A673 (cell line): ENCODE data around the gene FKBP2. TPM values are rescaled to one million over a fixed set of nuclear protein-coding genes. Genes with fewer than 3 reads are reported as not detected.

Experiments
- BruUV-seq: library from RNA; stranded (reverse); fragments of 400-500 nt; replicated peaks from 2 replicates; lab custom pipeline; 2021; lab: Mats Ljungman, UMichigan
- CTCF ChIA-PET: fragments of 300-600 bp; sonication (Branson Sonifier 250); formaldehyde crosslinking; loops from one replicate; lab custom pipeline; 2022; ENCODE audit warnings: antibody characterized with exemption; lab: Charles Lee
- POLR2A ChIA-PET: fragments of 300-600 bp; sonication (Branson Sonifier 250); formaldehyde crosslinking; loops from one replicate; lab custom pipeline; 2022; ENCODE audit warnings: antibody characterized with exemption; ENCODE audit not compliant: low non-redundant PET; lab: Charles Lee
- DNase-seq: peaks from one replicate; pipeline ENCODE4 v3.0.0-alpha.2; 2015; ENCODE audit warnings: low spot score
- H3K27ac ChIP-seq: fragments of 200-600 bp; sonication (generic); 2 replicates; pipeline ENCODE4 v1.5.1; 2016; ENCODE audit warnings: mixed run types, low read depth, mild to moderate bottlenecking, mixed read lengths, antibody characterized with exemption, low read length; ENCODE audit not compliant: poor library complexity, severe bottlenecking
- H3K27me3 ChIP-seq: fragments of 200-600 bp; sonication (generic); replicated peaks from 2 replicates; pipeline ENCODE4 v1.6.1; 2017; ENCODE audit warnings: mixed run types, low read depth, mild to moderate bottlenecking, mixed read lengths, antibody characterized with exemption, low read length; ENCODE audit not compliant: insufficient read depth, poor library complexity
- H3K36me3 ChIP-seq: fragments of 200-600 bp; sonication (generic); 2 replicates; pipeline ENCODE4 v1.6.1; 2016; ENCODE audit warnings: mixed run types, mild to moderate bottlenecking, mixed read lengths, antibody characterized with exemption, low read length; ENCODE audit not compliant: insufficient read depth, poor library complexity, severe bottlenecking
- H3K4me1 ChIP-seq: fragments of 200-600 bp; sonication (generic); 2 replicates; pipeline ENCODE4 v1.6.1; 2017; ENCODE audit warnings: mixed run types, mild to moderate bottlenecking, mixed read lengths, antibody characterized with exemption, low read length; ENCODE audit not compliant: insufficient read depth, poor library complexity, severe bottlenecking
- H3K4me3 ChIP-seq: fragments of 200-600 bp; sonication (generic); 2 replicates; pipeline ENCODE4 v1.5.1; 2016; ENCODE audit warnings: low read depth, mixed run types, mild to moderate bottlenecking, mixed read lengths, low read length; ENCODE audit not compliant: poor library complexity, severe bottlenecking
- H3K9me3 ChIP-seq: fragments of 200-600 bp; sonication (generic); 2 replicates; pipeline ENCODE4 v1.6.1; 2016; ENCODE audit warnings: mixed run types, low read depth, mild to moderate bottlenecking, mixed read lengths, antibody characterized with exemption, low read length; ENCODE audit not compliant: poor library complexity, severe bottlenecking
- EZH2 ChIP-seq: fragments of 200-600 bp; sonication (generic); IDR thresholded peaks from 2 replicates; pipeline ENCODE4 v1.6.1; 2017; ENCODE audit warnings: borderline replicate concordance, low read depth, mild to moderate bottlenecking, mixed read lengths, antibody characterized with exemption, low read length; ENCODE audit not compliant: poor library complexity, severe bottlenecking
- intact Hi-C: fragments of 100-400 bp; cut with micrococcal nuclease; formaldehyde crosslinking; loops from one replicate; pipeline ENCODE4 v1.10.0; 2022; ENCODE audit not compliant: unreplicated experiment
- total RNA-seq: library from RNA; stranded (reverse); gene quantifications from 2 replicates; pipeline ENCODE4 v1.2.3, GENCODE V29; 2021
- TF ChIP-seq, protein P1 (sequence below): fragments of 300-800, 200-600 bp; sonication (generic); conservative IDR thresholded peaks from 2 replicates; pipeline ENCODE4 v1.5.1; 2017; ENCODE audit warnings: low read depth, mild to moderate bottlenecking, antibody characterized with exemption, low read length, moderate library complexity, mixed read lengths

FKBP2 gene
- total RNA-seq, 1 experiment from 2014 or later = 57.5 TPM

DNA sequence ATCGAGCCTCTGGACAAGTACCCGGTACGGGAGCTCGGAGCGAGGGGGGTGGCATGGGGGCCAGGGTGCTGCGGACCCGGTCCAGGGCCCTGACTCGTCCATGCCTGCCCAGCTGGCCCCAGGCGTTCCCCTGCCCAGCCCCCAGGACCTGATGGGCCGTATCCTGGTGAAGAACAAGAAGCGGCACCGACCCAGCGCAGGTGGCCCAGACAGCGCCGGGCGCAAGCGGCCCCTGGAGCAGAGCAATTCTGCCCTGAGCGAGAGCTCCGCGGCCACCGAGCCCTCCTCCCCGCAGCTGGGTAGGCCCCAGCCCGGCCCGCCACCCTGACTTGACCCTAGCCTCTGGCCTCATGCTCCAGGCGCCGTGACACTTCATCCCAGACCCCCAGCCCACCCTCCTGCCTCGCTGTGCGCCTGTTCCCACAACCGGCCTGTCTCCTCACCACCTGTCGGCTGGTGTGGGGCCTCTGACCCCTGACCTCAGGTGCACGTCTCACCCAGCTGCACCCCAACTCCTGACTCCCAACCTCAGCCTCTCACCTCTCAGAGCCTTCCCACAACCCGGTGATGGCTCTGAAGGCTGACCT lies 18.1 kb downstream of the FKBP2 start:
- Histone ChIP-seq H3K4me1 (no peaks in the 10 kb centered on the region), H3K4me3 (no peak overlapping the region), H3K9me3 (no peaks in the 10 kb centered on the region), H3K27me3 (no peaks in the 10 kb centered on the region), H3K27ac (no peak overlapping the region), H3K36me3 (peaks cover 79% of the 10 kb centered on the region)
- ChIA-PET POLR2A (no interaction called here), CTCF (no interaction called here)
- TF ChIP-seq EZH2 = no peak
- TF ChIP-seq, protein P1, sequence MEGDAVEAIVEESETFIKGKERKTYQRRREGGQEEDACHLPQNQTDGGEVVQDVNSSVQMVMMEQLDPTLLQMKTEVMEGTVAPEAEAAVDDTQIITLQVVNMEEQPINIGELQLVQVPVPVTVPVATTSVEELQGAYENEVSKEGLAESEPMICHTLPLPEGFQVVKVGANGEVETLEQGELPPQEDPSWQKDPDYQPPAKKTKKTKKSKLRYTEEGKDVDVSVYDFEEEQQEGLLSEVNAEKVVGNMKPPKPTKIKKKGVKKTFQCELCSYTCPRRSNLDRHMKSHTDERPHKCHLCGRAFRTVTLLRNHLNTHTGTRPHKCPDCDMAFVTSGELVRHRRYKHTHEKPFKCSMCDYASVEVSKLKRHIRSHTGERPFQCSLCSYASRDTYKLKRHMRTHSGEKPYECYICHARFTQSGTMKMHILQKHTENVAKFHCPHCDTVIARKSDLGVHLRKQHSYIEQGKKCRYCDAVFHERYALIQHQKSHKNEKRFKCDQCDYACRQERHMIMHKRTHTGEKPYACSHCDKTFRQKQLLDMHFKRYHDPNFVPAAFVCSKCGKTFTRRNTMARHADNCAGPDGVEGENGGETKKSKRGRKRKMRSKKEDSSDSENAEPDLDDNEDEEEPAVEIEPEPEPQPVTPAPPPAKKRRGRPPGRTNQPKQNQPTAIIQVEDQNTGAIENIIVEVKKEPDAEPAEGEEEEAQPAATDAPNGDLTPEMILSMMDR = no peak
- intact Hi-C loops = no loop called here
- no TSS peak for BruUV-seq
- DNase-seq = no peak

DNA sequence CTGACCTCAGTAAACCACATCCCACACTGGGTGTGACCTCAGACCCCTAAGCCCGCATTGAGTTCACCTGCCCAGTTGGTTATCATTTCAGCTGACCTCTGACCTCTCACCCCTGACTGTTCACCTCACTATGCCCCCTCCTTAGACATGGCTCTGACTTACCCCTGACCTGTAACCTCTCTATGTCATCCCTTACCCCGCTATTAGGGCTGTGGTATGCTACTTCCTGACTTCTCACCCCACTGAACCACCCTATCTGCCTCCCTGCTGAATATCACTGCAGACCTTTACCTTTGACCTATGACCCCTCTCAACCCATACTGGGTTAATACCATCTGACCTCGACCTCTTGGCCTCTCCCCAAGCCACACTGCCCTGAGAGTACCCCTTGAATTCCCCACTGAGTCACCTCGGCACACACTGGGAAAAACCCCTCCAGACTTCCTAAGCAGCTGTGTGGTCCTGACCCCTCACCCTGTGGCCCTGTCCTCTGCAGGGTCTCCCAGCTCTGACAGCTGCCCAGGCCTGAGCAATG lies 18.7 kb downstream of the FKBP2 start:
- peaks cover 79% of the 10 kb centered on the region for H3K36me3 ChIP-seq
- intact Hi-C loops = no loop called here
- no peaks in the 10 kb centered on the region for H3K27me3 ChIP-seq
- no peak for DNase-seq
- CTCF ChIA-PET = no interaction called here
- H3K4me1 ChIP-seq = no peaks in the 10 kb centered on the region
- POLR2A ChIA-PET = no interaction called here
- H3K9me3 ChIP-seq = no peaks in the 10 kb centered on the region
- no peak overlapping the region for H3K27ac ChIP-seq
- no peak overlapping the region for H3K4me3 ChIP-seq
- BruUV-seq = no TSS peak
- no peak for TF ChIP-seq EZH2
- TF ChIP-seq, protein P1 = no peak

DNA sequence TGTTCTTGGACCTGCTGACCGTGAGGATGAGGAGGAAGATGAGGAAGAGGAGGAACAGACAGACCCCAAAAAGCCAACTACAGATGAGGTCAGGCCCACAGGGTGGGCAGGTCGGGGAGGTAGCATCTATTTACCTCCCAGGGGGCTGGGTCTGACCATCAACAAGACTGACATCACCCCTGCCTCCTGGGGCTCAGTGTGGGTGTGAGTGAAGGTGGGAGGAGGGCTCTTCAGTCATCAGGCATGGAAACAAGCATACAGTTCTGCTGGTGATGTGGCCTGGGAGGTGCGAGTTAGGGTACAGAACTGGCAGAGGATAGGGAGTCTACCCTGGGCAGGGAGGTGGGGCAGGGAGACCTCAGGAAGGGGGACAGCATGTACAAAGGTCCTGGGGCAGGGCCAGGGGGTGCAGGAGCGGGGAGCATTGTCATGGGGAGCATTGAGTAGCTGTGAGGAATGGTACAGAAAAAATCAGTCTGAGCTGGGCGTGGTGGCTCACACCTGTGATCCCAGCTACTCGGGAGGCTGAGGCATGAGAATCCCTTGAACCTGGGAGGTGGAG lies 19.3 kb downstream of the FKBP2 start:
- peaks cover 76% of the 10 kb centered on the region for H3K36me3 ChIP-seq

More for the DNA sequence above, 19.3 kb downstream of the FKBP2 start:
- BruUV-seq = no TSS peak
- no peaks in the 10 kb centered on the region for H3K4me1 ChIP-seq
- CTCF ChIA-PET = interaction anchor here (0.7 kb wide), 1 partner anchor 422 kb away, joined by 4 read pairs; no protein-coding TSS in a partner anchor
- DNase-seq = no peak
- intact Hi-C loops = no loop called here
- H3K27me3 ChIP-seq = no peaks in the 10 kb centered on the region
- no peak for TF ChIP-seq EZH2
- TF ChIP-seq, protein P1 = no peak
- no peak overlapping the region for H3K27ac ChIP-seq
- no peaks in the 10 kb centered on the region for H3K9me3 ChIP-seq
- POLR2A ChIA-PET = no interaction called here
- no peak overlapping the region for H3K4me3 ChIP-seq
